ENCODE measurements around the gene MZT2A.
"Not testable (repeated sequence)": the region's sequence is repeated elsewhere in the genome, so short reads cannot be mapped to it uniquely, and the experiment has no call there.

The MZT2A gene

GRCh38 chr2:131454914-131455313, 37.3 kb downstream of the MZT2A start:
- not testable (repeated sequence) for DNase-seq (ENCODE audit: low spot score)

GRCh38 chr2:131451265-131451949, 40.8 kb downstream of the MZT2A start:
- not testable (repeated sequence) for DNase-seq (ENCODE audit: low spot score)

- not testable (repeated sequence) for DNase-seq (ENCODE audit: low spot score)
Measured at GRCh38 chr2:131447981-131448380, 44.2 kb downstream of the MZT2A start.

- no peak for DNase-seq (ENCODE audit: low spot score)
Measured at GRCh38 chr2:131445896-131446295, 46.3 kb downstream of the MZT2A start.

- not testable (repeated sequence) for DNase-seq (ENCODE audit: low spot score)
Measured at GRCh38 chr2:131445515-131445797, 46.7 kb downstream of the MZT2A start.

- not testable (repeated sequence) for DNase-seq (ENCODE audit: low spot score)
Measured at GRCh38 chr2:131444736-131445514, 47.3 kb downstream of the MZT2A start.

- DNase-seq (ENCODE audit: low spot score): not testable (repeated sequence)
Measured at GRCh38 chr2:131440742-131441468, 51.3 kb downstream of the MZT2A start.
